ENCODE measurements around the gene ZNF14. TPM values are rescaled to one million over a fixed set of nuclear protein-coding genes. Genes with fewer than 3 reads are reported as not detected.

ZNF14 gene
- total RNA-seq, 2 donors from 2014 or later, result 9.5 to 9.9 TPM

DNA sequence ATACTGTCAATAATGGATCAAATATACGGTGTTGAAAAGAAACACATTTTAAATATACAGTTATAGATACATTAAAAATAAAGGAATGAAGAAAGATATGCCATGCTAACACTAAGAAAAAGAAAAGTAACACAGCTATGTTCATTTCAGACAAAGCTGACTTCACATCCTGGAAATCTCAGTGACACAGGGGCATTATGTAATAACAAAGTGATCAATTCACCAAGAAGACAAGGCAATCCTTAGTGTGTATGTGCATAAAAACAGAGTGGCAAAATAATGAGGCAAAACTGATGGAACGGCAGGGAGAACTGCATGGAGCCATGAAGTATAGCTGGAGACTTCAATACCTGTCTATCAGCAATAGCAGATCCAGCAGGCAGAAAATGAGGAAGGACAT, 13.1 kb downstream of the ZNF14 start:
- no peaks in the 10 kb centered on the region for H3K36me3 ChIP-seq
- H3K4me3 ChIP-seq, result no peak overlapping the region
- no peaks in the 10 kb centered on the region for H3K27me3 ChIP-seq (replicated peaks; ENCODE audit: insufficient read depth)
- H3K4me1 ChIP-seq (replicated peaks), result no peaks in the 10 kb centered on the region
- TF ChIP-seq POLR2AphosphoS5 (IDR thresholded peaks at IDR 0.05), result no peak
- TF ChIP-seq POLR2A (IDR thresholded peaks at IDR 0.05), result no peak
- TF ChIP-seq, protein P1, sequence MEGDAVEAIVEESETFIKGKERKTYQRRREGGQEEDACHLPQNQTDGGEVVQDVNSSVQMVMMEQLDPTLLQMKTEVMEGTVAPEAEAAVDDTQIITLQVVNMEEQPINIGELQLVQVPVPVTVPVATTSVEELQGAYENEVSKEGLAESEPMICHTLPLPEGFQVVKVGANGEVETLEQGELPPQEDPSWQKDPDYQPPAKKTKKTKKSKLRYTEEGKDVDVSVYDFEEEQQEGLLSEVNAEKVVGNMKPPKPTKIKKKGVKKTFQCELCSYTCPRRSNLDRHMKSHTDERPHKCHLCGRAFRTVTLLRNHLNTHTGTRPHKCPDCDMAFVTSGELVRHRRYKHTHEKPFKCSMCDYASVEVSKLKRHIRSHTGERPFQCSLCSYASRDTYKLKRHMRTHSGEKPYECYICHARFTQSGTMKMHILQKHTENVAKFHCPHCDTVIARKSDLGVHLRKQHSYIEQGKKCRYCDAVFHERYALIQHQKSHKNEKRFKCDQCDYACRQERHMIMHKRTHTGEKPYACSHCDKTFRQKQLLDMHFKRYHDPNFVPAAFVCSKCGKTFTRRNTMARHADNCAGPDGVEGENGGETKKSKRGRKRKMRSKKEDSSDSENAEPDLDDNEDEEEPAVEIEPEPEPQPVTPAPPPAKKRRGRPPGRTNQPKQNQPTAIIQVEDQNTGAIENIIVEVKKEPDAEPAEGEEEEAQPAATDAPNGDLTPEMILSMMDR (IDR thresholded peaks at IDR 0.05), result no peak
- no peaks in the 10 kb centered on the region for H3K9me3 ChIP-seq
- intact Hi-C loops (cut with DNase I), result no loop called here
- 100% methylated on average over 2 of the region's 2 CpGs for WGBS
- DNase-seq (ENCODE audit: low spot score), result no peak
- H3K27ac ChIP-seq, result no peak overlapping the region

DNA sequence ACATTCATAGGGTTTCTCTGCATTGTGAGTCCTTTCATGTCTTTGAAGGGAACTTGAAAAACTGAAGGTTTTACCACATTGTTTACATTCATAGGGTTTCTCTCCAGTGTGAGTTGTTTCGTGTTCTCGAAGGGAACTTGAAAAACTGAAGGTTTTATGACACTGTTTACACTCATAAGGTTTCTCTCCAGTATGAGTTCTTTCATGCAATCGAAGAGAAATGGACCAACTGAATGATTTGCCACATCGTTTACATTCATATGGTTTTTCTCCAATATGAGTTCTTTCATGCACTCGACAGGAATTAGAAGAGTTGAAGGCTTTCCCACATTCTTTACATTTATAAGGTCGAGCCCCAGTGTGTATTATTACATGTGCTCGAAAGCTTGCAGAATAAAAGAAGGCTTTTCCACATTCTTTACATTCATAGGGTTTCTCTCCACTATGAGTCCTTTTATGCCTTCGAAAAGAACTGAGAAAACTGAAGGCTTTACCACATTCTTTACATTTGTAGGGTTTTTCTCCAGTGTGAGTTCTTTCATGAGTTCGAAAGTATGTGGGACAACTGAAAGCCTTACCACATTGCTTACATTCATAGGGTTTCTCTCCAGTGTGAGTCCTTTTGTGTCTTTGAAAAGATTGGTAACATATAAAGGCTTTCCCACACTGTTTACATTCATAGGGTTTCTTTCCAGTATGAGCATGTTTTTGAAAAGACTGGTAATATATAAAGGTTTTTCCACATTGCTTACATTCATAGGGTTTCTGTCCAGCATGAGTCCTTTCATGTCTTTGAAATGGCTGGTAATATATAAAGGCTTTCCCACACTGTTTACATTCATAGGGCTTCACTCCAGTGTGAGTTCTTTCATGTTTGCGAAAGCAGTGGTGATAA, 20.7 kb downstream of the ZNF14 start:
- no peaks in the 10 kb centered on the region for H3K27me3 ChIP-seq (replicated peaks; ENCODE audit: insufficient read depth)
- no peaks in the 10 kb centered on the region for H3K4me1 ChIP-seq (replicated peaks)
- TF ChIP-seq POLR2A (IDR thresholded peaks at IDR 0.05) (no peak), POLR2AphosphoS5 (IDR thresholded peaks at IDR 0.05) (no peak)
- TF ChIP-seq, protein P1 (IDR thresholded peaks at IDR 0.05), result no peak
- H3K36me3 ChIP-seq, result peaks cover 13 to 16% of the 10 kb centered on the region in 2 donors
- 96% methylated on average over 10 of the region's 10 CpGs for WGBS
- intact Hi-C loops (cut with DNase I), result no loop called here
- H3K27ac ChIP-seq, result no peak overlapping the region
- DNase-seq (ENCODE audit: low spot score), result no peak
- no peaks in the 10 kb centered on the region for H3K9me3 ChIP-seq
- no peak overlapping the region for H3K4me3 ChIP-seq

DNA sequence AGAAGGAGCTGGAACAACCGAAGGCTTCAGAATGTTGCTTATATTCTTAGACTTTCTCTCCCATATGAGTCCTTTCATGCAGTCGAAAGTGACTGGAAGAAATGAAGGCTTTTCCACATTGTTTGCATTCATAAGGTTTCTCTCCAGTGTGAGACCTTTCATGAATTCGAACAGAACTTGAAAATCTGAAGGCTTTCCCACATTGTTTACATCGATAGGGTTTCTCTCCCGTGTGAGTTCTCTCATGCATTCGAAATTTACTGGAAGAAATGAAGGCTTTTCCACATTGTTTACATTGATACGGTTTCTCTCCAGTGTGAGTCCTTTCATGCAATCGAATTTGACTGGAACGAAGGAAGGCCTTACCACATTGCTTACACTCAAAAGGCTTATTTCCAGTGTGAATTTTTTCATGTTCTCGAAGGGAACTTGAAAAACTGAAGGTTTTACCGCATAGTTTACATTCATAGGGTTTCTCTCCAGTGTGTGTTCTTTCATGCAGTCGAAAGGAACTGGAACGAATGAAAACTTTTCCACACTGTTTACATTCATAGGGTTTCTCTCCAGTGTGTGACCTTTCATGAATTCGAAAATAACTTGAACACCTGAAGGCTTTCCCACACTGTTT, 21.5 kb downstream of the ZNF14 start:
- Histone ChIP-seq H3K9me3 (no peaks in the 10 kb centered on the region), H3K36me3 (peaks cover 13 to 16% of the 10 kb centered on the region in 2 donors), H3K27ac (no peak overlapping the region), H3K27me3 (replicated peaks; ENCODE audit: insufficient read depth) (no peaks in the 10 kb centered on the region), H3K4me1 (replicated peaks) (no peaks in the 10 kb centered on the region), H3K4me3 (no peak overlapping the region)
- TF ChIP-seq, protein P1 (IDR thresholded peaks at IDR 0.05), result no peak
- TF ChIP-seq POLR2AphosphoS5 (IDR thresholded peaks at IDR 0.05) (no peak), POLR2A (IDR thresholded peaks at IDR 0.05) (no peak)
- intact Hi-C loops (cut with DNase I), result no loop called here
- WGBS, result 98% methylated on average over 14 of the region's 14 CpGs
- no peak for DNase-seq (ENCODE audit: low spot score)

DNA sequence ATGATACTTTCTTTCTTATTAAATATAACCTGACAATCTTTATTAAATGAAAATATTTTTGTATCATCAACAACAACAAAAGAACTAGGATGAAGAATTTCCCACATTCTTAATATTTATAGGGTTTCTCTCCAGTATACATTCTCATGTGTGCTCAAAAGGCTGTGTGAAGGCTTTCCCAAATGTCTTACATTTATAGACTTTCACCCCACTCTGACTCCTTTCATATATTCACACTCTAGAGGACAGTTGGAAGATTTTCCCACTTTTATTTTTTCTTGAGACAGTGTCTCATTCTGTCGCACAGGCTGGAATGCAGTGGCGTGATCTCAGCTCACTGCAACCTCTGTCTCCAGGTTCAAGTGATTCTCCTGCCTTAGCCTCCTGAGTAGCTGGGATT, 22.4 kb downstream of the ZNF14 start:
- Histone ChIP-seq H3K27me3 (replicated peaks; ENCODE audit: insufficient read depth) (no peaks in the 10 kb centered on the region), H3K27ac (no peak overlapping the region), H3K9me3 (no peaks in the 10 kb centered on the region), H3K4me3 (no peak overlapping the region), H3K36me3 (peaks cover 13 to 16% of the 10 kb centered on the region in 2 donors), H3K4me1 (replicated peaks) (no peaks in the 10 kb centered on the region)
- WGBS, result 97% methylated on average over 2 of the region's 2 CpGs
- DNase-seq (ENCODE audit: low spot score), result no peak
- intact Hi-C loops (cut with DNase I), result no loop called here
- TF ChIP-seq POLR2A (IDR thresholded peaks at IDR 0.05) (no peak), POLR2AphosphoS5 (IDR thresholded peaks at IDR 0.05) (no peak)
- TF ChIP-seq, protein P1 (IDR thresholded peaks at IDR 0.05), result no peak
